ENCODE data around the gene OR2A7.
"Not testable (repeated sequence)": the region's sequence is repeated elsewhere in the genome, so short reads cannot be mapped to it uniquely, and the experiment has no call there.

DNA sequence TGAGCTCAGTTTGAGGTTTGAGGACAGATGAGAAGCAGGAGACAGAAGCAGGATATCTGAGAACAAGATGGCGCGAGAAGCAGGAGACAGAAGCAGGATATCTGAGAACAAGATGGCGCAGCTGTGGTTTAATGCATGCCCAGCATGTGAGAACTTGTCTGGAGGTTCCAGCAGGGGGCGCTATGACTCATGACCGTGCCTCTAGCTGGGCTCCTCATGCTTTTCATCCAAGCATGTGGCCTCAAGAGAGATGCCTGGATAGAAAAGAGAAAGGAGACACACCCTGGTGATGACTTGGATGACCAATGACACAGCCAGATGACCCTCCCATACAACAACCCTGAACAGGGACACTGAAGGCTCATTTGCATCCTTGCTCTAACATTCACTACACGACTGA lies 15.4 kb upstream of the OR2A7 start:
- not testable (repeated sequence) for TF ChIP-seq EZH2 (IDR thresholded peaks at IDR 0.05; ENCODE audit: borderline replicate concordance, insufficient read depth, low read depth, low read length, poor library complexity, severe bottlenecking)
- TF ChIP-seq, protein P1, sequence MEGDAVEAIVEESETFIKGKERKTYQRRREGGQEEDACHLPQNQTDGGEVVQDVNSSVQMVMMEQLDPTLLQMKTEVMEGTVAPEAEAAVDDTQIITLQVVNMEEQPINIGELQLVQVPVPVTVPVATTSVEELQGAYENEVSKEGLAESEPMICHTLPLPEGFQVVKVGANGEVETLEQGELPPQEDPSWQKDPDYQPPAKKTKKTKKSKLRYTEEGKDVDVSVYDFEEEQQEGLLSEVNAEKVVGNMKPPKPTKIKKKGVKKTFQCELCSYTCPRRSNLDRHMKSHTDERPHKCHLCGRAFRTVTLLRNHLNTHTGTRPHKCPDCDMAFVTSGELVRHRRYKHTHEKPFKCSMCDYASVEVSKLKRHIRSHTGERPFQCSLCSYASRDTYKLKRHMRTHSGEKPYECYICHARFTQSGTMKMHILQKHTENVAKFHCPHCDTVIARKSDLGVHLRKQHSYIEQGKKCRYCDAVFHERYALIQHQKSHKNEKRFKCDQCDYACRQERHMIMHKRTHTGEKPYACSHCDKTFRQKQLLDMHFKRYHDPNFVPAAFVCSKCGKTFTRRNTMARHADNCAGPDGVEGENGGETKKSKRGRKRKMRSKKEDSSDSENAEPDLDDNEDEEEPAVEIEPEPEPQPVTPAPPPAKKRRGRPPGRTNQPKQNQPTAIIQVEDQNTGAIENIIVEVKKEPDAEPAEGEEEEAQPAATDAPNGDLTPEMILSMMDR (IDR thresholded peaks at IDR 0.05): not testable (repeated sequence)
